IMR-90 (cell line): ENCODE data around the gene GOLGA8B. TPM values are rescaled to one million over a fixed set of nuclear protein-coding genes. Genes with fewer than 3 reads are reported as not detected.
"Not testable (repeated sequence)": the region's sequence is repeated elsewhere in the genome, so short reads cannot be mapped to it uniquely, and the experiment has no call there.

Experiments
- ATAC-seq: fragments of 200-7000 bp; cut with Tn5 transposase; 2 replicates; pipeline ENCODE4 v1.9.1; 2020; ENCODE audit warnings: low read depth, mild to moderate bottlenecking, moderate library complexity
- BruUV-seq: library from RNA; stranded (reverse); fragments of 400-500 nt; replicated peaks from 2 replicates; lab custom pipeline; 2021; lab: Mats Ljungman, UMichigan
- CTCF ChIA-PET: fragments of 300-600 bp; formaldehyde crosslinking; extraction: SDS; loops from one replicate; lab custom pipeline; 2021; ENCODE audit warnings: antibody characterized with exemption; lab: Yijun Ruan, JAX
- POLR2A ChIA-PET: fragments of 300-600 bp; sonication (Branson Sonifier 250); formaldehyde crosslinking; loops from one replicate; lab custom pipeline; 2022; ENCODE audit warnings: antibody characterized with exemption; ENCODE audit not compliant: unreplicated experiment; lab: Charles Lee
- DNase-seq: peaks from one replicate; pipeline ENCODE4 v3.0.0; 2013
- H2AFZ ChIP-seq: replicated peaks from 2 replicates; pipeline ENCODE3; 2013; ENCODE audit warnings: low read length, mild to moderate bottlenecking; ENCODE audit not compliant: poor library complexity
- H2AK5ac ChIP-seq: 2 replicates; pipeline ENCODE4 v1.6.1; 2013; ENCODE audit warnings: low read depth, low read length, inconsistent platforms
- H2AK9ac ChIP-seq: replicated peaks from 2 replicates; pipeline ENCODE3; 2013; ENCODE audit warnings: mild to moderate bottlenecking, low read depth, low read length, moderate library complexity; ENCODE audit not compliant: poor library complexity
- H2BK120ac ChIP-seq: 2 replicates; pipeline ENCODE4 v1.6.1; 2013; ENCODE audit warnings: low read depth, low read length, inconsistent platforms
- H2BK15ac ChIP-seq: 3 replicates; pipeline ENCODE4 v1.6.1; 2013; ENCODE audit warnings: low read depth, low read length, inconsistent platforms
- H2BK20ac ChIP-seq: 2 replicates; pipeline ENCODE4 v1.6.1; 2013; ENCODE audit warnings: low read depth, mild to moderate bottlenecking, inconsistent platforms, low read length, moderate library complexity
- H2BK5ac ChIP-seq: 2 replicates; pipeline ENCODE4 v1.6.1; 2013; ENCODE audit warnings: mild to moderate bottlenecking, low read depth, low read length, inconsistent platforms; ENCODE audit not compliant: poor library complexity, severe bottlenecking
- H3K14ac ChIP-seq: replicated peaks from 2 replicates; pipeline ENCODE4 v1.6.1; 2013; ENCODE audit warnings: low read depth, low read length, inconsistent platforms
- H3K18ac ChIP-seq: 2 replicates; pipeline ENCODE4 v1.6.1; 2013; ENCODE audit warnings: low read depth, low read length, control low read depth
- H3K23ac ChIP-seq: 2 replicates; pipeline ENCODE4 v1.6.1; 2013; ENCODE audit warnings: low read depth, low read length, inconsistent platforms
- H3K27ac ChIP-seq: 2 replicates; pipeline ENCODE4 v1.5.1; 2013; ENCODE audit warnings: mild to moderate bottlenecking, control low read depth, low read length; ENCODE audit not compliant: insufficient read depth
- H3K27me3 ChIP-seq: 2 replicates; pipeline ENCODE4 v1.6.1; 2013; ENCODE audit warnings: low read length; ENCODE audit not compliant: control insufficient read depth, insufficient read depth
- H3K36me3 ChIP-seq: 2 replicates; pipeline ENCODE4 v1.6.1; 2013; ENCODE audit warnings: low read length, mixed read lengths; ENCODE audit not compliant: control insufficient read depth, insufficient read depth
- H3K4ac ChIP-seq: 2 replicates; pipeline ENCODE4 v1.6.1; 2013; ENCODE audit warnings: low read depth, low read length, inconsistent platforms
- H3K4me1 ChIP-seq: 2 replicates; pipeline ENCODE4 v1.6.1; 2013; ENCODE audit warnings: low read length, mixed read lengths; ENCODE audit not compliant: control insufficient read depth, insufficient read depth
- H3K4me2 ChIP-seq: 2 replicates; pipeline ENCODE4 v1.6.1; 2013; ENCODE audit warnings: low read depth, mild to moderate bottlenecking, control low read depth, low read length, moderate library complexity
- H3K4me3 ChIP-seq: 2 replicates; pipeline ENCODE4 v1.5.1; 2013; ENCODE audit warnings: low read depth, mild to moderate bottlenecking, control low read depth, low read length, moderate library complexity; ENCODE audit not compliant: insufficient read depth
- H3K56ac ChIP-seq: 2 replicates; pipeline ENCODE4 v1.6.1; 2013; ENCODE audit warnings: low read length, inconsistent platforms; ENCODE audit not compliant: insufficient read depth; ENCODE audit errors: extremely low read depth
- H3K79me1 ChIP-seq, 2 experiments: 2 replicates each; pipeline ENCODE4 v1.6.1; 2013; ENCODE audit warnings: low read length in 2 of 2, inconsistent platforms in 1 of 2, low read depth in 1 of 2
- H3K9ac ChIP-seq: 2 replicates; pipeline ENCODE4 v1.6.1; 2013; ENCODE audit warnings: low read depth, low read length, control low read depth
- H3K9me1 ChIP-seq: 2 replicates; pipeline ENCODE4 v1.6.1; 2013; ENCODE audit warnings: low read length, inconsistent platforms; ENCODE audit not compliant: insufficient read depth
- H3K9me3 ChIP-seq: 2 replicates; pipeline ENCODE4 v1.6.1; 2013; ENCODE audit warnings: low read length; ENCODE audit not compliant: control insufficient read depth, insufficient read depth
- H4K20me1 ChIP-seq: 2 replicates; pipeline ENCODE4 v1.6.1; 2013; ENCODE audit warnings: low read length, inconsistent platforms; ENCODE audit not compliant: insufficient read depth
- H4K5ac ChIP-seq: 2 replicates; pipeline ENCODE4 v1.6.1; 2013; ENCODE audit warnings: mild to moderate bottlenecking, low read depth, low read length, control low read depth
- H4K8ac ChIP-seq, 2 experiments: 2 replicates each; pipeline ENCODE4 v1.6.1; 2013; ENCODE audit warnings: low read depth in 2 of 2, low read length in 2 of 2, control low read depth in 1 of 2, inconsistent platforms in 1 of 2
- H4K91ac ChIP-seq: 2 replicates; pipeline ENCODE4 v1.6.1; 2013; ENCODE audit warnings: low read depth, low read length, inconsistent platforms; ENCODE audit not compliant: insufficient read depth
- WGBS, 2 experiments: methylation state at CpG; one replicate each; pipeline versions ENCODE4 v1.1.5 to v1.1.7; 2013; ENCODE audit warnings: missing lambda C conversion rate in 2 of 2; ENCODE audit not compliant: insufficient read length in 1 of 2; ENCODE audit errors: extremely low coverage in 2 of 2; 5-methylcytosine and 5-hydroxymethylcytosine counted together
- dilution Hi-C: fragments of 300-500 bp; cut with HindIII; formaldehyde crosslinking; loops from one replicate; pipeline ENCODE4 v1.14.3; 2018; ENCODE audit warnings: low sequenced_read_pairs; ENCODE audit not compliant: unreplicated experiment
- in situ Hi-C: fragments of 300-500 bp; cut with MboI; formaldehyde crosslinking; loops from 3 replicates; pipeline ENCODE4 v1.14.3; 2019; ENCODE audit warnings: low sequenced_read_pairs, inconsistent platforms, mixed read lengths
- intact Hi-C: fragments of 100-400 bp; cut with micrococcal nuclease; formaldehyde crosslinking; loops from 2 replicates; pipeline ENCODE4 v1.10.0; 2022
- polyA plus RNA-seq, 3 experiments: library from polyadenylated mRNA; depleted of rRNA; stranded (reverse); fragments of >200 nt; gene quantifications; 2 replicates each; pipeline ENCODE4 v1.2.3, GENCODE V29; 2012; ENCODE audit warnings: low replicate concordance in 1 of 3
- total RNA-seq: library from RNA; depleted of rRNA; stranded (reverse); fragments of >200 nt; gene quantifications from 2 replicates; pipeline ENCODE4 v1.2.3, GENCODE V29; 2012

GOLGA8B gene
- total and polyA plus RNA-seq, 2 of the 4 experiments (the other 2 are of a cell fraction), result 7.7 to 31.6 TPM

- H3K9ac ChIP-seq, H3K23ac ChIP-seq, POLR2A ChIA-PET, dilution Hi-C loops, H2AK5ac ChIP-seq, H3K9me3 ChIP-seq, H4K8ac ChIP-seq, H2BK15ac ChIP-seq, H3K56ac ChIP-seq, H3K27me3 ChIP-seq, BruUV-seq, H3K9me1 ChIP-seq, H2AK9ac ChIP-seq, H3K4me2 ChIP-seq, H2AFZ ChIP-seq, H3K4me1 ChIP-seq, H4K91ac ChIP-seq, CTCF ChIA-PET, ATAC-seq, H3K36me3 ChIP-seq, H3K14ac ChIP-seq, H4K5ac ChIP-seq, DNase-seq, H2BK120ac ChIP-seq, H3K18ac ChIP-seq, H4K20me1 ChIP-seq, H2BK5ac ChIP-seq, H3K4me3 ChIP-seq, H2BK20ac ChIP-seq, H3K27ac ChIP-seq, H3K4ac ChIP-seq: not testable (repeated sequence)
- WGBS, 2 experiments, result no CpG with 5 or more reads among the region's 4 CpGs
- peaks cover 3 to 25% of the 10 kb centered on the region in 2 experiments for H3K79me1 ChIP-seq
- intact Hi-C loops, result loop anchor here (5.0 kb wide), 1 partner anchor 524 kb away; no protein-coding TSS in a partner anchor
- in situ Hi-C loops, result loop anchor here (25.0 kb wide), 2 partner anchors 349 to 474 kb away; partner anchors contain the start of genes EMC4, EMC7 and PGBD4
Measured at GRCh38 chr15:34585966-34586365, 2.5 kb upstream of the GOLGA8B start.
